SK-N-DZ (cell line): ENCODE measurements around the gene MAP2K3.
A peak's percentile ranks its signal among the peaks of the same experiment; 100 is the strongest.
"Not testable (repeated sequence)": the region's sequence is repeated elsewhere in the genome, so short reads cannot be mapped to it uniquely, and the experiment has no call there.

ENCODE experiments used
- DNase-seq: peaks from one replicate; pipeline ENCODE4 v3.0.0-alpha.2; 2015; ENCODE audit warnings: low spot score

MAP2K3 gene

GRCh38 chr17:21310061-21310765 lies 25.7 kb downstream of the MAP2K3 start:
- not testable (repeated sequence) for DNase-seq

- DNase-seq = not testable (repeated sequence)
Observed at GRCh38 chr17:21310766-21311602, 26.5 kb downstream of the MAP2K3 start.

GRCh38 chr17:21313320-21313719 lies 28.8 kb downstream of the MAP2K3 start:
- DNase-seq = no peak

- not testable (repeated sequence) for DNase-seq
Observed at GRCh38 chr17:21313761-21314160, 29.2 kb downstream of the MAP2K3 start.

- not testable (repeated sequence) for DNase-seq
Observed at GRCh38 chr17:21314261-21314664, 29.8 kb downstream of the MAP2K3 start.

- DNase-seq = not testable (repeated sequence)
Observed at GRCh38 chr17:21314701-21315111, 30.2 kb downstream of the MAP2K3 start.

GRCh38 chr17:21315246-21316000 lies 30.9 kb downstream of the MAP2K3 start:
- not testable (repeated sequence) for DNase-seq

- DNase-seq = not testable (repeated sequence)
Observed at GRCh38 chr17:21316212-21316886, 31.8 kb downstream of the MAP2K3 start.

GRCh38 chr17:21316887-21317500 lies 32.5 kb downstream of the MAP2K3 start:
- DNase-seq = peak; percentile 72

GRCh38 chr17:21317821-21318220 lies 33.3 kb downstream of the MAP2K3 start:
- DNase-seq = not testable (repeated sequence)

GRCh38 chr17:21318439-21318838 lies 33.9 kb downstream of the MAP2K3 start:
- DNase-seq = no peak

GRCh38 chr17:21318856-21319255 lies 34.3 kb downstream of the MAP2K3 start:
- not testable (repeated sequence) for DNase-seq

- not testable (repeated sequence) for DNase-seq
Observed at GRCh38 chr17:21319256-21319655, 34.7 kb downstream of the MAP2K3 start.

GRCh38 chr17:21319686-21320375 lies 35.3 kb downstream of the MAP2K3 start:
- not testable (repeated sequence) for DNase-seq

- not testable (repeated sequence) for DNase-seq
Observed at GRCh38 chr17:21320430-21320829, 35.9 kb downstream of the MAP2K3 start.

GRCh38 chr17:21321061-21321460 lies 36.5 kb downstream of the MAP2K3 start:
- not testable (repeated sequence) for DNase-seq

GRCh38 chr17:21321744-21322191 lies 37.3 kb downstream of the MAP2K3 start:
- not testable (repeated sequence) for DNase-seq

- DNase-seq = not testable (repeated sequence)
Observed at GRCh38 chr17:21323257-21324111, 39.0 kb downstream of the MAP2K3 start.

- not testable (repeated sequence) for DNase-seq
Observed at GRCh38 chr17:21324741-21325140, 40.2 kb downstream of the MAP2K3 start.
